Neutrophil (primary cell): ENCODE results near the gene SELPLG.
A peak's percentile ranks its signal among the peaks of the same experiment; 100 is the strongest.

Source experiments
- H3K27ac ChIP-seq: fragments of 200-600 bp; sonication (generic); 2 replicates; pipeline ENCODE4 v1.5.1; 2016; ENCODE audit warnings: mild to moderate bottlenecking, moderate library complexity
- H3K27me3 ChIP-seq: fragments of 200-600 bp; sonication (generic); 2 replicates; pipeline ENCODE4 v1.6.0; 2016; ENCODE audit warnings: mild to moderate bottlenecking
- H3K36me3 ChIP-seq: fragments of 200-600 bp; sonication (generic); 2 replicates; pipeline ENCODE4 v1.5.1; 2017
- H3K4me1 ChIP-seq, 2 experiments: fragments of 200-600 bp in 1 of 2; sonication (generic) in 1 of 2; 1 replicate in 1 of 2; 2 replicates in 1 of 2; pipeline versions ENCODE4 v1.5.1 to v1.6.1; 2013 to 2016; ENCODE audit warnings: low read depth in 1 of 2, low read length in 1 of 2, mild to moderate bottlenecking in 1 of 2, moderate library complexity in 1 of 2; ENCODE audit not compliant: control insufficient read depth in 1 of 2, insufficient read depth in 1 of 2
- H3K4me3 ChIP-seq, 2 experiments: fragments of 200-600 bp in 1 of 2; sonication (generic) in 1 of 2; 1 replicate in 1 of 2; 2 replicates in 1 of 2; pipeline ENCODE4 v1.5.1; 2013 to 2016; ENCODE audit warnings: low read depth in 1 of 2, low read length in 1 of 2, mild to moderate bottlenecking in 1 of 2, moderate library complexity in 1 of 2
- H3K9me3 ChIP-seq: fragments of 200-600 bp; sonication (generic); 2 replicates; pipeline ENCODE4 v1.5.1; 2016
- CTCF ChIP-seq: fragments of 200-600 bp; sonication (generic); IDR thresholded peaks from 2 replicates; pipeline ENCODE4 v1.5.1; 2016; ENCODE audit warnings: antibody characterized with exemption

The SELPLG gene

GRCh38 chr12:108647585-108648287 lies 14.0 kb upstream of the SELPLG start:
- no peaks in the 10 kb centered on the region for H3K4me1 ChIP-seq
- H3K9me3 ChIP-seq = no peaks in the 10 kb centered on the region
- peak overlapping the region; percentile 14 for H3K27ac ChIP-seq
- no peak overlapping the region for H3K4me3 ChIP-seq
- H3K27me3 ChIP-seq = no peaks in the 10 kb centered on the region
- no peak for TF ChIP-seq CTCF
- H3K36me3 ChIP-seq = peaks cover 72% of the 10 kb centered on the region

GRCh38 chr12:108646600-108647579 lies 13.2 kb upstream of the SELPLG start:
- Histone ChIP-seq H3K4me1 (peaks cover 2 to 5% of the 10 kb centered on the region in 2 experiments), H3K27me3 (no peaks in the 10 kb centered on the region), H3K36me3 (peaks cover 64% of the 10 kb centered on the region), H3K27ac (peak overlapping the region; percentile 54), H3K9me3 (no peaks in the 10 kb centered on the region), H3K4me3 (no peak overlapping the region)
- no peak for TF ChIP-seq CTCF

GRCh38 chr12:108645686-108646599 lies 12.2 kb upstream of the SELPLG start:
- H3K36me3 ChIP-seq = peaks cover 54% of the 10 kb centered on the region
- H3K4me3 ChIP-seq = no peak overlapping the region
- peaks cover 8 to 15% of the 10 kb centered on the region in 2 experiments for H3K4me1 ChIP-seq
- TF ChIP-seq CTCF = no peak
- H3K27ac ChIP-seq = peak overlapping the region; percentile 54
- no peaks in the 10 kb centered on the region for H3K9me3 ChIP-seq
- H3K27me3 ChIP-seq = no peaks in the 10 kb centered on the region

DNA sequence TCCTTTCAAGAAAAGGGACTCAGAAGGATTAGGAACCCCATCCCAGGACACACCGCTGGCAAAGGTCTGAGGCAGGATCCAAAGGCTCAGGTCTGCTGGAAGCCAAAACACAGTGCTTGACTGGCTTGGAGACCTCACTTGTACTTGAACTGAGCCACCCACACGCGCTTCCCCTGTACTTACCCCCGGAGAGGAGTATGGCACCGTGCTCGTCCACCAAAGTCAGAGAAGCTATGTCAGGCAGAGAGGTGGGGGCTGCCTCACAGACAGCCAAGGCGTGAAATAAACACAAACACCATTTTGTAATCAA lies 11.1 kb upstream of the SELPLG start:
- TF ChIP-seq CTCF = no peak
- H3K4me1 ChIP-seq = peaks cover 8 to 18% of the 10 kb centered on the region in 2 experiments
- peaks cover 45% of the 10 kb centered on the region for H3K36me3 ChIP-seq
- H3K9me3 ChIP-seq = no peaks in the 10 kb centered on the region
- H3K4me3 ChIP-seq = no peak overlapping the region
- no peak overlapping the region for H3K27ac ChIP-seq
- no peaks in the 10 kb centered on the region for H3K27me3 ChIP-seq
